Fibroblast of lung (primary cell): ENCODE data around the gene SIRPG.

Experiments used
- CTCF ChIP-seq, 2 donors: IDR thresholded peaks in 1 of 2; conservative IDR thresholded peaks in 1 of 2; 1 replicate in 1 of 2; 2 replicates in 1 of 2; pipeline ENCODE4 v1.5.1; 2011 to 2012; ENCODE audit warnings: low read length in 2 of 2, control low read depth in 1 of 2, inconsistent platforms in 1 of 2, low read depth in 1 of 2, mild to moderate bottlenecking in 1 of 2
- EZH2 ChIP-seq: IDR thresholded peaks from 2 replicates; pipeline ENCODE4 v1.5.1; 2012; ENCODE audit warnings: low read length, control low read depth, mild to moderate bottlenecking; ENCODE audit errors: missing control alignments

GRCh38 chr20:1689721-1690120 is 32.1 kb upstream of the SIRPG start:
- TF ChIP-seq EZH2 (no peak), CTCF (conservative IDR thresholded peaks at IDR 0.05 in 1 of 2, IDR thresholded peaks at IDR 0.05 in 1 of 2; ENCODE audit: low read depth in 1 of 2, low read length in 2 of 2) (no peak)
